NT2/D1 (cell line): Measurements from ENCODE around the gene FAM9C.

Source experiments
- SUZ12 ChIP-seq: IDR thresholded peaks from 2 replicates; pipeline ENCODE4 v1.6.1; 2011; ENCODE audit not compliant: insufficient read length, insufficient read depth; ENCODE audit errors: extremely low read depth
- YY1 ChIP-seq: IDR thresholded peaks from 2 replicates; pipeline ENCODE4 v1.6.1; 2011; ENCODE audit not compliant: insufficient read length, insufficient read depth
- ZNF274 ChIP-seq: IDR thresholded peaks from 2 replicates; pipeline ENCODE4 v1.6.1; 2011; ENCODE audit warnings: mild to moderate bottlenecking, low read depth, low read length

- TF ChIP-seq ZNF274 (no peak), YY1 (no peak), SUZ12 (no peak)
These were observed 22.0 kb upstream of the FAM9C start for GRCh38 chrX:13066391-13066790.
